Tongue (tissue), 2 donors: ENCODE results near the gene MYCL. TPM values are rescaled to one million over a fixed set of nuclear protein-coding genes. Genes with fewer than 3 reads are reported as not detected.

Experiments used
- DNase-seq: peaks from one replicate; pipeline ENCODE4 v3.0.0-alpha.2; 2015
- total RNA-seq: library from RNA; depleted of rRNA; stranded (reverse); fragments of >200 nt; gene quantifications from one replicate; pipeline ENCODE4 v1.2.3, GENCODE V29; 2014

Gene MYCL
- 15.7 TPM for total RNA-seq

GRCh38 chr1:39901714-39902459 is at the start of gene MYCL:
Gene MYCL (minus strand): TSS chr1:39901917. CDS start chr1:39901434, 483 bp downstream.
- DNase-seq = peak; percentile 90

DNA sequence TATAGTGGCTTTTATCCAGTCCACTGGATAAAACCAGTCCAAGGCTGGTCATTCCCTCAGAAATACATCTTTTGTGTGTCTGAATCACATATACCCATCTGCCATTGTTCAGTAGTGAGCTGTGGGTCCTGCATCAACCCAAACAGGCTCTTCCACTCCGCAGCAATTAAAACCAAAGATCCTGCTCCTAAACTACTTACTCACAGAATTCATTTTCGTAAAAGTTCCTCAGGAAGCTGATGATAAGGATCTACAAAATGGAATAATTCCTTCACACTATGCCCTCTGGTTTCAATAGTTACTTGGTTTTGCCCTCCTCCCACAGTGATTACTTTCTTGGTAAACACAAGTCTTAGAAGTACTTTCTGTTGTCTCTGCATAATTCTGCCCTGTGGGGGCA is 48.2 kb upstream of the MYCL start:
- no peak for DNase-seq

DNA sequence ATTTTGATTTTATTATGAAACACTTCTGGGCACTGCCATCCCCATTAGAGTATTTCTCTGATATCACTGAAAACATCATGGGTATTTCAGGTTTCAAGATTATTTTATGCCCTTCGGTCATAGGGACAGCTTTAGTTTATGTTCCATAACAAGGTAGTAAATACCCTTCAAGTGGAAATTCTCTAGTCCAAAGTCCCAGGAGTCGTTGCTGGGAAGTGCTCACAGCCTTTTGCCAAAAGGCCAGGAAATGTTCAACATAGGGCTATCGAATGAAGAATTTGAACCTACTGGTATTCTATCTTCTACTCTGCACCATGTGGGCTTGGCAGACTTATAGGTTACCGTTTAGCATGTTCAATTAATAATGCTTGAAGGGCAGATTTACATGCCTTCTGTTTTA is 45.5 kb upstream of the MYCL start:
- no peak for DNase-seq

DNA sequence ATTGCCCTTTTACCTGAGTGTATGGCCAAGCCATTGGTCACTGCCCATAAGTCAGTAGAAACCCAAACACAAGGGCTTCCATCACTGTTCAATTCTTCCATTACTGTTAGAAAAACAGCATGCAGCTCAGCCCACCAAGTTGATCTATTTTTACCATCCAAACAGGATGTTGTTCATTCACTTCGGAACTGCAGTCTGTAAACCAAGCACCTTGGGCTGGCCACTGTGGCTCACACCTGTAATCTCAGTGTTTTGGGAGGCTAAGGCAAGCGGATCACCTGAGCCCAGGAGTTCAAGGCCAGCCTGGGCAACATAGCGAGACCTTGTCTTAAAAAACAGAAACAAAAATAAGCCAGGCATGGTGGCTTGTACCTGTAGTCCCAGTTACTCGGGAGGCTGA is 44.5 kb upstream of the MYCL start:
- no peak for DNase-seq

DNA sequence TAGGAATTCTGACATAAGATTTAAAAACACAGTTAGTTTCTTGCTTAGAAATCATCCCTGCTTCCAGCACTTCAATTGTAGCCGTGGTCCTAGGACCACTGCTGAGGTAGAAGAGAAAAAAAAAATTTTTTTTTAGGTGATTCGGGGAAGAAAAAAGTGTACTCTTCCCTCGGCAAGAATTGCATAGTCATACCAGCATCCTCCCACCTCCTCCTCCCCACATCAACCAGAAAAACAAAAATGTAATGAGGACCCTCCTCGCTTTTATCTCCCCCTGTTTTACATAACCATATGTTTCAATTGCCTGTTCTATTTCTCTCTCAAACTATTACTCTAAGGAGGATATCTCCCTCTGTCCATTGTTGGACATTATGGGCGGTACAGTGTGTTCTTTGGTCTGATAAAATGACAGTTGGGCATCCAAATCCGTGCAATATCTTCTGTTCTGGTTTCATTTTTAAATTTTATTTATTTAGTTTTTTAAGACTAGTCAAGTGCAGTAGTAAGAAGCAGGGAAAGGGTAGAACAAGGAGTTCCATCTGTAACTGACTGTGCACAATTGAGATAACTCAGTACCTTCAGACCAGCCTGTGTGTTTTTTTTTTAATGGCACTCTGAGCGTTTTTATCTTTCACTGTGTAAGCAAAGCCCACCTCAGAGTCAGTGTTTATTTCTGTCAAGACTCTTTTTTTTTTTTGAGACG is 42.8 kb upstream of the MYCL start:
- DNase-seq = no peak

DNA sequence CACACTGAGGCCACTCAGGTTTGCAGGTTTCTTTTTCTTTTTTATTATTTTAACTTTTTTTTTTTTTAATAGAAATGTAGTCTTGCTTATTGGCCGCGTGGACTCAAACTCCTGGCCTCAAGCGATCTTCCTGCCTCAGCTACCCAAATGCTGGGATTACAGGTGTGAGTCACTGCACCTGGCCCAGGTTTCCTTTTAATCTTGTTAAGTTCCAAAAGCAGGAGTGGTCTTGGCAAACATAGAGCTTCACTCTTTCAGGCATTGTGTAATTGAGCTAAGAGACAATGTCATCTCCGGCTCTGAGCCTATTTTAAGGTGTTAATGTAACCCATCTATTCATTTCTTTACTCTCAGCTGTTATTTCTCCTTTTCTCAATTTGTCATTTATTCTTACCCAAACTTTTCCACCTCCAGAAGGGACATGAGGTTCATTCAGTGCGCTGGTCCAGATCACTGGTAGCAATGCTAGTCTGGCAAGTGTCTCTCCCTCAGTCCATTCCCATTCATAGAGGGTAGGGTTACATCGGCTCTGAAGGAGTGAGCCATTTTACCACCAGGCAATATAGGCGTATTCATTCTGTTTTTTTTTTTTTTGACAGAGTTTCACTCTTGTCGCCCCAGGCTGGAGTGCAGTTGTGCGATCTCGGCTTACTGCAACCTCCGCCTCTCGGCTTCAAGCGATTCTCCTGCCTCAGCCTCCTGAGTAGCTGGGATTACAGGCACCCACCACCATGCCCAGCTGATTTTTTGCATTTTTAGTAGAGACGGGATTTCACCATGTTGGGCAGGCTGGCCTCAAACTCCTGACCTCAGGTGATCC is 42.0 kb upstream of the MYCL start:
- DNase-seq = peak; percentile 24

DNA sequence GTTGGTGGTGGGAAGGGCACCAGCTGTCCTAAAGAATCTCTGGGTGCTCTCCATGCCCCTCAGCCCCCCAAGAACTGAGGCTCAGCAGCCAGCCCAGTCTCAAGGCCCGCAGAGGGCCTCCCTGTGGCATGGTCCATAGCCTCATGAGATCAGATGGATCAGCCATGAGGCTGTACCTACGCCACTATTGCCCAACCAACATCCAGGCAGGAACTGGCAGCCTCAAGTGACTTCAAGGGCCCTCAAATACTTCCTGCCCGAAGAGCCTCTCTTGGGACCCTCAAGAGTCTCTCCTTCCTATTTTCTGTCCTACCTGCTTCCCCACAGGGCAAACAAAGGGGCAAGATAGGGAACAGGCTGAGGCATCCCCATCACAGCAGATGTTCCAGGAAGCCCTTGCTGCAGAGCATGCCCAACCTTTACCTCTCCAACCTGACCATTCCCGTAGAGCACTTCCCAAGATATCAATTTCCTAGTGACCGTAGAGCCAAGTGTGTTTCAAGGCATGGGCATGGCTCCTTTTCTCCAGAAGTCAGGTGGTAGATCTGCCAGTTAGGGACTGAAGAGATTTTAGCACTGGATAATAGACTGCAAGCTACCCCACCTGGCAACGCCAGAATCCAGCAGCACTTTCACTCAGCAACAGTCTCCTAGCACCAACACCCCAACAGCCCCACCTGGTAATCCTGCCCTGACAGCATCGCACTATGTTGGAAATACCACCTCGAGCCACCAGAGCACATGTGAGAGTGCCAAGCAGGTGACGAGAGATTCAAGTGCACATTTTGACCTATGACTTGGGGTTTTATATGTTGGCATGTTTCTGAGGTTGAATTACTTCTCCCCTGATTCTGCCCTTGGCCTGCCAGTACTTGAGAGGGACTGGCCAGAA is 39.5 kb upstream of the MYCL start:
- no peak for DNase-seq

GRCh38 chr1:39940253-39940652 is 38.5 kb upstream of the MYCL start:
- no peak for DNase-seq

DNA sequence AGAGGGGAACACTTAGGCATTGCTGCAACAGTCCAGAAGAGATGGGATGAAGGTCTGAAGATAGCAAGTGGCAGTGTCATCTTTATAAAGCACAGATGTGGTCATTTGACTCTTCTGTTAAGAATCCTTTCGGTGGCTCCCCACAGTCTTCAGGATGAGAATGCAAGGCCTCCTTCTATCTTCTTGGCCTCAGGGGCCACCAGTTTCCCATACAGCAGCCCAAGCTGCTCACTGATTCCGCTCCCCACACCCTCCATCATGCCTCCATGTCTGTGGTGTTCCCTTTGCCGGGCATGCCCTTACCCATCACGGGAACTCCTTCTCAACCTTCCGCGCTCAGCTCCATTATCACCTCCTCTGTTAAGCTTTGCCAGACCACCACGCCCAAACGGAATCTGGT is 37.1 kb upstream of the MYCL start:
- no peak for DNase-seq

- no peak for DNase-seq
These were observed 35.2 kb upstream of the MYCL start for GRCh38 chr1:39936724-39937491.

DNA sequence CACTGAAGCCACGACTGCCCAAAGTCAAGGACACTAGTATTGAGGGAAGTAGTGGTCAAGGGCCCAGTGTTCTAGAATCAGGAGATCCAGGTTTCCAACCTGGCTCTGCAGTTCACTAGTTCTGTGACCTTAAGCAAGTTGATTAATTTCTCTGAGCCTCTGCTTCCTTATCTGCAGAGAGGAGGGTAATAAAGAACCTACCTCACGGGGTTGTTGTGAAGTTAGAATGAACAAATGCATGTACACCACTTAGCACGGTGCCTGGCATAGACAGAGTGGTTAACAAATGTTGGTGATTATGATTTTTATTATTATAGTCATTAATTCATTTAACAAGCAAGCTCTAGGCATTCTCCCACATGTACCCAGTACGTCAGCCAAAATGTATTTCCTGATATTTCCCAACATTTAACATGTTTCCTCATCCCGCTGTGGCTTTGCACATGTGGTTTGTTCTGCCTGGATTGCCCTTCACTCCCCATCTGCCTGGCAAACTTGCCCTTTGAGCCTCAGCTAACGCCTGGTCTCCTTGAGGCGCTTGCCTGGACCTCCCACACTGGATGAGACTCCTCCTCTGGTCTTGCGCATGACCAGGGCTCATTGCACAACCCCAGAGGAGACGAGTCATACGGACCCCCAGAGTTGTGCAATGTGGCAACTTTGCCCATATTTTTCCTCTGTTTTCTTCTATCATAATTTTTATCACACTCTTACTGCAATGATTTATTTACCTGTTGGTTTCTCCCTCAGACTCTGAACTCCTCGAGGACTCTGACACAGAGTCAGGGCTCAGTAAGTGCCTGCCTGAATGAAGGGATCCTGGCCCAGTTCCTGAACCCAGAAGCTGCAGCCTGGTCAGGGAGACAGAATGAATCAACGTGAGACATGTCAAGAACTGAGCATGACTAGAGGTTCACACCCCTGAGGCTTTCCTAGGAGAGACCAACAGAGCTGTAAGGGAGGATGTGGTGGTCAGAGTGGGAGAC is 32.5 kb upstream of the MYCL start:
- DNase-seq = no peak

DNA sequence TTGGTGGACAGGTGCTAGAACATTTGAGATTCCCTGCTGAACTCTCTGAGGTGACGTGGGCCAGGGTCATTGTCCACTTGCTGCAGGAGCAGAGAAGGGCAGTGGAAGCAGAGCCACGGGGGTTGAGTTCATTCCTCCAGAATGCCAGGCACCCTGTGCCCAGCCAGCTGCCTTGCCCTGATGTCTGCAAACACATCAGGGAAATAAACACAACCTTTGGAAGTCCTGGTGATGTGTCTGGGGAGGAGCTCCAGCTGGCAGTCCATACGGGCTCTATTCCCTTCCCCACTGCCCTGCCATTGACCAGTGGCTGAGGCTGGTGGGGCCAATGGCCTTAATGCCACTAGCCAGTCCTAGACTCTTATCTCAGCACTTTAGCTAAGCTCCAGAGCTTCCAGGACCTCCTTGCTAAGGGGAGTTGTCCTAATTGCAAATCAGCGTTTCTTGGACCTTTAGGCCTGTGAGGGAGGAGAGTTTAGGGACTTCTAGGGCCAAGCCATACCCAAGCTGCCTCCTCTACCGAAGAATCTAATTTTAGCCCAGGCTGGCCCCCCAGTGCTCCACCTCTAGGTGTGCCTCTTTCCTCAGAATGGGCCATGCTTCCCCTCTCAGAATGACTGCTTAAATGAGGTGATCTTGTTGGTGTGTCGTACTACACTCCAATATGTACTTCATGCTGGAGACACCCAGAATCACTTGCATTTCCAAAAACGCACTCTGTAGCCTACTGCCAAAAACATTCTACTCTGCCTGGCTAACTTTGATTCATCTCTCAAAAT is 27.3 kb upstream of the MYCL start:
- DNase-seq = no peak

DNA sequence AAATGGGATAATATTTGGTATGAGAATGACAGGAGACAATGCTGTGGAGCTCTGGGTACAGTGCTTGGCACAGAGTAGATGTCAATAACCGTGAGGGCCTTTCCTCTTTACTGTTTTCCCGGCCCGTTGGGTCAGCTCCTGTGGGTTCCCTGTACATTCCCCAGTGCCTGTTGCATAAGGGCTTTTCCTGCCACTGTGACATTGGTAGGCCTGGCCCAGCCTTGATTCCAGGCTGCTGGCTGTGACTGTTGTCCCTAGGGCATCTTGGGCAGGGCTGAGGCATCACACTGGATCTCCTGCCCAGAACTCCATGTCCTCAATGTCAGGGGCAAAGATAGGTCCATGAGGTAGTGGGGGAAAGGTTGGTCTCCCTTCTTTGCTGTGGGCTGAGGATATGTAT is 25.8 kb upstream of the MYCL start:
- no peak for DNase-seq

- peak; percentile 30 for DNase-seq
These were observed 25.1 kb upstream of the MYCL start for GRCh38 chr1:39926820-39927219.

- DNase-seq = no peak
These were observed 24.7 kb upstream of the MYCL start for GRCh38 chr1:39926343-39926793.

GRCh38 chr1:39925721-39926342 is 24.1 kb upstream of the MYCL start:
- DNase-seq = no peak

- DNase-seq = peak; percentile 32
These were observed 20.6 kb upstream of the MYCL start for GRCh38 chr1:39922251-39922688.

DNA sequence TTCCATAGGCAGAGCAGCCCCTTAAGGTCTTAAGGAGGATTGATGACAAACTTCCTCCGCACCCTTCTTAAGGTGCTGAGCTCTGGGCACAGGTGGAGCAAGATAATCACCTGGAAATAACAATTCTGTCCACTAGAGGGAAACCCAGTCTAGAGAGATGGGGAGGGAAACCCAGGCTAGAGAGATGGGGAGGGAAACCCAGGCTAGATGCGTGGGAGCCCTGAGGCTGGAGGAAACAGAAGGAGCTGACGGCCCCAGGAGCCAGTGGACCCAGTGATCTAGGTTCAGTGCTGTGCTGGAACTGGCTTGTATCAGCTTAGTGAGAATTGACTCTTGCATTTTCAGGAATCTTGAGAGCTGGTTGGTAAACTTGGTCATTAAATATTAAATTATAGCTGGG is 17.8 kb upstream of the MYCL start:
- DNase-seq = peak; percentile 62
